B cell (primary cell): ENCODE data around the gene ZEB2. TPM values are rescaled to one million over a fixed set of nuclear protein-coding genes. Genes with fewer than 3 reads are reported as not detected.

Source experiments
- ATAC-seq: fragments of 200-7000 bp; cut with Tn5 transposase; one replicate; pipeline ENCODE4 v1.10.0; 2021; ENCODE audit warnings: low read depth, mild to moderate bottlenecking, moderate number of reproducible peaks, moderate library complexity
- CTCF ChIA-PET: fragments of 350-600 bp; sonication (Branson Sonifier 250); formaldehyde crosslinking; loops from one replicate; lab custom pipeline; 2021; ENCODE audit warnings: antibody characterized with exemption, inconsistent platforms; lab: Charles Lee
- POLR2A ChIA-PET: fragments of 350-600 bp; sonication (Branson Sonifier 250); formaldehyde crosslinking; loops from one replicate; lab custom pipeline; 2021; ENCODE audit warnings: antibody characterized with exemption; lab: Charles Lee
- DNase-seq: peaks from one replicate; pipeline ENCODE4 v3.0.0; 2013
- H2AFZ ChIP-seq: 2 replicates; pipeline ENCODE4 v1.6.1; 2012; ENCODE audit warnings: mild to moderate bottlenecking, low read depth, low read length; ENCODE audit not compliant: insufficient read depth, poor library complexity, severe bottlenecking
- H3K27ac ChIP-seq, 2 donors: 1 replicate in 1 of 2; 2 replicates in 1 of 2; pipeline ENCODE4 v1.5.1; 2012 to 2013; ENCODE audit warnings: low read length in 2 of 2, mild to moderate bottlenecking in 2 of 2, moderate library complexity in 1 of 2
- H3K27me3 ChIP-seq, 4 experiments: fragments of 200-600 bp in 1 of 4; sonication (generic) in 1 of 4; replicated peaks in 1 of 4; 1 replicate in 2 of 4; 2 replicates in 2 of 4; pipeline versions ENCODE4 v1.6.1 to v1.7.0; 2013 to 2016; ENCODE audit warnings: low read length in 3 of 4, mild to moderate bottlenecking in 2 of 4, mixed read lengths in 1 of 4, moderate library complexity in 1 of 4; ENCODE audit not compliant: insufficient read depth in 4 of 4, control insufficient read depth in 3 of 4; ENCODE audit errors: control extremely low read depth in 1 of 4
- H3K36me3 ChIP-seq, 2 experiments: replicated peaks in 1 of 2; 1 replicate in 1 of 2; 2 replicates in 1 of 2; pipeline versions ENCODE4 v1.6.1 to v1.7.1; 2013; ENCODE audit warnings: low read length in 1 of 2; ENCODE audit not compliant: insufficient read depth in 2 of 2, control insufficient read depth in 1 of 2; ENCODE audit errors: control extremely low read depth in 1 of 2, extremely low read depth in 1 of 2
- H3K4me1 ChIP-seq, 2 donors: fragments of 200-600 bp in 1 of 2; sonication (generic) in 1 of 2; 1 replicate in 1 of 2; 2 replicates in 1 of 2; pipeline versions ENCODE4 v1.5.1 to v1.6.1; 2013 to 2017; ENCODE audit warnings: low read length in 2 of 2; ENCODE audit not compliant: control insufficient read depth in 2 of 2, insufficient read depth in 2 of 2
- H3K4me2 ChIP-seq: replicated peaks from 2 replicates; pipeline ENCODE3; 2012; ENCODE audit warnings: mild to moderate bottlenecking, low read depth, low read length; ENCODE audit not compliant: poor library complexity, severe bottlenecking
- H3K4me3 ChIP-seq, 5 experiments: fragments of 200-600 bp in 1 of 5; sonication (generic) in 1 of 5; 1 replicate in 3 of 5; 2 replicates in 2 of 5; pipeline versions ENCODE4 v1.5.1 to v1.7.0; 2011 to 2016; ENCODE audit warnings: low read length in 4 of 5, mild to moderate bottlenecking in 4 of 5, low read depth in 2 of 5, control low read depth in 1 of 5, moderate library complexity in 1 of 5; ENCODE audit not compliant: insufficient read depth in 1 of 5; ENCODE audit errors: control extremely low read depth in 1 of 5, extremely low read depth in 1 of 5
- H3K79me2 ChIP-seq: fragments of 200-600 bp; sonication (generic); one replicate; pipeline ENCODE4 v1.6.0; 2016; ENCODE audit warnings: low read length; ENCODE audit not compliant: control insufficient read depth, insufficient read depth
- H3K9ac ChIP-seq: fragments of 200-600 bp; sonication (generic); 2 replicates; pipeline ENCODE4 v1.6.1; 2017; ENCODE audit warnings: mild to moderate bottlenecking, low read length, moderate library complexity
- H3K9me3 ChIP-seq, 3 donors: one replicate each; pipeline versions ENCODE4 v1.6.1 to v1.7.1; 2013; ENCODE audit warnings: low read length in 2 of 3; ENCODE audit not compliant: control insufficient read depth in 2 of 3, insufficient read depth in 1 of 3; ENCODE audit errors: control extremely low read depth in 1 of 3
- H4K20me1 ChIP-seq: 2 replicates; pipeline ENCODE4 v1.6.0; 2012; ENCODE audit warnings: mild to moderate bottlenecking, low read length; ENCODE audit not compliant: insufficient read depth, control insufficient read depth, poor library complexity, severe bottlenecking
- H3K27ac Mint-ChIP-seq: one replicate; pipeline ENCODE4 v1.8.0; 2021; ENCODE audit warnings: mixed read lengths
- H3K27me3 Mint-ChIP-seq: one replicate; pipeline ENCODE4 v1.8.0; 2021; ENCODE audit warnings: mixed read lengths
- H3K4me1 Mint-ChIP-seq: one replicate; pipeline ENCODE4 v1.8.0; 2021; ENCODE audit warnings: mixed read lengths
- H3K4me3 Mint-ChIP-seq: one replicate; pipeline ENCODE4 v1.8.0; 2021; ENCODE audit warnings: mixed read lengths
- H3K9me3 Mint-ChIP-seq: one replicate; pipeline ENCODE4 v1.8.0; 2022; ENCODE audit warnings: mixed read lengths; ENCODE audit not compliant: insufficient read depth
- EZH2 ChIP-seq: IDR thresholded peaks from 2 replicates; pipeline ENCODE4 v1.6.1; 2012; ENCODE audit warnings: borderline replicate concordance, low read depth, mild to moderate bottlenecking, moderate library complexity, low read length; ENCODE audit not compliant: insufficient read depth, poor library complexity, severe bottlenecking
- WGBS: methylation state at CpG from one replicate; pipeline ENCODE4 v1.1.5; 2013; ENCODE audit warnings: missing lambda C conversion rate; ENCODE audit not compliant: insufficient coverage; 5-methylcytosine and 5-hydroxymethylcytosine counted together
- intact Hi-C: fragments of 100-400 bp; cut with micrococcal nuclease; formaldehyde crosslinking; loops from one replicate; pipeline ENCODE4 v1.10.0; 2022
- polyA plus RNA-seq: library from polyadenylated mRNA; depleted of rRNA; stranded (reverse); fragments of >200 nt; gene quantifications from 2 replicates; pipeline ENCODE4 v1.2.3, GENCODE V29; 2012
- small RNA-seq: library from RNA; depleted of rRNA; stranded (forward); fragments of <200 nt; gene quantifications from one replicate; pipeline ENCODE3, GENCODE V24; 2012; ENCODE audit warnings: low replicate concordance, low read depth; ENCODE audit not compliant: insufficient read length
- total RNA-seq, 2 donors: library from RNA; stranded (reverse); fragments of 120-200 nt in 1 of 2; gene quantifications; 1 replicate in 1 of 2; 2 replicates in 1 of 2; pipeline versions ENCODE4 v1.2.3 to v1.2.4, GENCODE V29; 2013 to 2022
- TF ChIP-seq, protein P1 (sequence below): fragments of 200-600 bp; IDR thresholded peaks from one replicate; pipeline ENCODE4 v1.8.0; 2022; ENCODE audit warnings: antibody characterized with exemption, mild to moderate bottlenecking

ZEB2 gene
- total and polyA plus RNA-seq, 2 donors (not counting 1 experiment from before 2014, with no cell fraction given), result 56.3 to 217 TPM

DNA sequence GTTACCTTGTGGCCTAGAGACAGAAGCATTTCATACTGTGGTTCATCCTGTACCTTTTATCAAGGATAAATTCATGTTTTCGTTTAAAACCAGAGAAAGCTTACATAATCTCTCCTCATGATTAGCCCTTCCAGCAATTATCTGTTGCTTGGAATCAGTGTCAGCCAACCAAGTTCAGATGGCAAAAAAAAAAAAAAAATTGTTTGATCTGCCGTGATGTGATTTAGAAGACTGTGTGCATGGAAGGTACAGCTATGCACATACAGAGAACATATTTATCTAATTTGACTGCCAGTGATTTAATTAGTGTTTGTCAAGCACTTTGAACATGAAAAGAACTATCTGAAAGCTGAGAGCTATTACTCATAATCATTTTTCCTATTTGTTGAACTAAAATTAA is 180.9 kb downstream of the ZEB2 start:
- H3K9ac ChIP-seq, result no peak overlapping the region
- DNase-seq (no peak), ATAC-seq (no peak)
- no peak overlapping the region for H3K4me2 ChIP-seq
- no peaks in the 10 kb centered on the region for H3K9me3 ChIP-seq
- no peaks in the 10 kb centered on the region for H3K27me3 ChIP-seq
- ChIA-PET CTCF (interaction anchor here (1.2 kb wide), 1 partner anchor 14 kb away, joined by 4 read pairs; no protein-coding TSS in a partner anchor), POLR2A (no interaction called here)
- no peaks in the 10 kb centered on the region for H3K79me2 ChIP-seq
- Mint-ChIP-seq H3K9me3 (no peaks in the 10 kb centered on the region), H3K4me1 (peaks cover 11% of the 10 kb centered on the region), H3K27ac (no peak overlapping the region), H3K27me3 (no peaks in the 10 kb centered on the region), H3K4me3 (no peak overlapping the region)
- no peak for TF ChIP-seq EZH2
- TF ChIP-seq, protein P1, sequence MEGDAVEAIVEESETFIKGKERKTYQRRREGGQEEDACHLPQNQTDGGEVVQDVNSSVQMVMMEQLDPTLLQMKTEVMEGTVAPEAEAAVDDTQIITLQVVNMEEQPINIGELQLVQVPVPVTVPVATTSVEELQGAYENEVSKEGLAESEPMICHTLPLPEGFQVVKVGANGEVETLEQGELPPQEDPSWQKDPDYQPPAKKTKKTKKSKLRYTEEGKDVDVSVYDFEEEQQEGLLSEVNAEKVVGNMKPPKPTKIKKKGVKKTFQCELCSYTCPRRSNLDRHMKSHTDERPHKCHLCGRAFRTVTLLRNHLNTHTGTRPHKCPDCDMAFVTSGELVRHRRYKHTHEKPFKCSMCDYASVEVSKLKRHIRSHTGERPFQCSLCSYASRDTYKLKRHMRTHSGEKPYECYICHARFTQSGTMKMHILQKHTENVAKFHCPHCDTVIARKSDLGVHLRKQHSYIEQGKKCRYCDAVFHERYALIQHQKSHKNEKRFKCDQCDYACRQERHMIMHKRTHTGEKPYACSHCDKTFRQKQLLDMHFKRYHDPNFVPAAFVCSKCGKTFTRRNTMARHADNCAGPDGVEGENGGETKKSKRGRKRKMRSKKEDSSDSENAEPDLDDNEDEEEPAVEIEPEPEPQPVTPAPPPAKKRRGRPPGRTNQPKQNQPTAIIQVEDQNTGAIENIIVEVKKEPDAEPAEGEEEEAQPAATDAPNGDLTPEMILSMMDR, result no peak
- H3K27ac ChIP-seq, result no peak overlapping the region
- intact Hi-C loops, result no loop called here
- H3K4me3 ChIP-seq, result no peak overlapping the region
- peaks cover 3% of the 10 kb centered on the region in 2 donors for H3K4me1 ChIP-seq
- WGBS, result no CpG with 5 or more reads among the region's 2 CpGs
- no peak overlapping the region for H2AFZ ChIP-seq
- H4K20me1 ChIP-seq, result no peaks in the 10 kb centered on the region
- no peaks in the 10 kb centered on the region for H3K36me3 ChIP-seq

DNA sequence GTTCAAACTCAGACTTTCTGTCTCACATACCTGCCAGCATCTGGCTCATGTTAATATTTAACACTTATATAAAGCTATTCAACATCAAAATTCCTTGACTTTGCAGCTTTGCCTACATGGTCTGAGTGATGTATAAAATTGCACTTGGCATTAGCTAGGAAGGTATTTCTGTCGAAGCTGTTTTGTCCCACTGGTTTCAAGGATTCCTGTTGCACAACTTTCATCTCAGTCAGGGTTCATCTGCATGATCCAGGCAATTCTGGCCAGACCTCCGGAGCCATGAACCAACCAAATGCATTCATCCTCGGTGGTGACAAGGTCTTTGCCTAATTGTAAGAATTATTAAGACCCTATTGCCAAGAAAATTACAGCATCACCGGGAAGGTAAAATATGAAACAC is 185.4 kb downstream of the ZEB2 start:
- Histone ChIP-seq H3K9me3 (no peaks in the 10 kb centered on the region), H4K20me1 (no peaks in the 10 kb centered on the region), H3K9ac (no peak overlapping the region), H3K27ac (no peak overlapping the region), H3K27me3 (no peaks in the 10 kb centered on the region), H3K4me3 (no peak overlapping the region), H3K36me3 (no peaks in the 10 kb centered on the region), H2AFZ (no peak overlapping the region), H3K4me1 (peaks cover 6 to 11% of the 10 kb centered on the region in 2 donors), H3K79me2 (peaks cover 22% of the 10 kb centered on the region), H3K4me2 (no peak overlapping the region)
- intact Hi-C loops, result loop anchor here (5.0 kb wide), 2 partner anchors 152 to 368 kb away; no protein-coding TSS in a partner anchor
- no peaks in the 10 kb centered on the region for H3K9me3 Mint-ChIP-seq
- POLR2A ChIA-PET, result no interaction called here
- WGBS, result no CpG with 5 or more reads among the region's 4 CpGs
- no peaks in the 10 kb centered on the region for H3K27me3 Mint-ChIP-seq
- DNase-seq (no peak), ATAC-seq (no peak)
- CTCF ChIA-PET, result no interaction called here
- TF ChIP-seq, protein P1, result no peak
- no peak for TF ChIP-seq EZH2
- no peak overlapping the region for H3K27ac Mint-ChIP-seq
- H3K4me3 Mint-ChIP-seq, result no peak overlapping the region
- H3K4me1 Mint-ChIP-seq, result peaks cover 25% of the 10 kb centered on the region

Small RNAs within 50 kb of the gene (small RNA-seq; reads per million reads assigned to genes)
- gene RF01987, result not detected
